Neural crest cell (in vitro differentiated cells): ENCODE data around the gene ARRDC5. TPM values are rescaled to one million over a fixed set of nuclear protein-coding genes. Genes with fewer than 3 reads are reported as not detected.

ENCODE experiments used
- DNase-seq: peaks from one replicate; pipeline ENCODE4 v3.0.0; 2021; ENCODE audit warnings: low read depth, mixed read lengths, low spot score
- H3K27ac Mint-ChIP-seq: one replicate; pipeline ENCODE4 v1.8.0; 2021; ENCODE audit warnings: mild to moderate bottlenecking, mixed read lengths; ENCODE audit not compliant: unreplicated experiment
- H3K27me3 Mint-ChIP-seq: 2 replicates; pipeline ENCODE4 v1.8.0; 2021; ENCODE audit warnings: low read depth, mild to moderate bottlenecking, mixed read lengths
- H3K36me3 Mint-ChIP-seq: 2 replicates; pipeline ENCODE4 v1.8.0; 2021; ENCODE audit warnings: low read depth, mild to moderate bottlenecking, mixed read lengths
- H3K4me1 Mint-ChIP-seq: 2 replicates; pipeline ENCODE4 v1.8.0; 2021; ENCODE audit warnings: mixed read lengths
- H3K4me3 Mint-ChIP-seq: one replicate; pipeline ENCODE4 v1.8.0; 2021; ENCODE audit warnings: mild to moderate bottlenecking, mixed read lengths
- H3K9me3 Mint-ChIP-seq: 2 replicates; pipeline ENCODE4 v1.8.0; 2021; ENCODE audit warnings: mixed read lengths
- total RNA-seq: library from RNA; stranded (reverse); gene quantifications from 2 replicates; pipeline ENCODE4 v1.2.1, GENCODE V29; 2021
- TF ChIP-seq, protein P1 (sequence below): fragments of 200-600 bp; sonication (generic); conservative IDR thresholded peaks from 2 replicates; pipeline ENCODE4 v1.5.0; 2021; ENCODE audit warnings: antibody characterized with exemption, mild to moderate bottlenecking

ARRDC5 gene
- total RNA-seq, 1 donor from 2014 or later: not detected

DNA sequence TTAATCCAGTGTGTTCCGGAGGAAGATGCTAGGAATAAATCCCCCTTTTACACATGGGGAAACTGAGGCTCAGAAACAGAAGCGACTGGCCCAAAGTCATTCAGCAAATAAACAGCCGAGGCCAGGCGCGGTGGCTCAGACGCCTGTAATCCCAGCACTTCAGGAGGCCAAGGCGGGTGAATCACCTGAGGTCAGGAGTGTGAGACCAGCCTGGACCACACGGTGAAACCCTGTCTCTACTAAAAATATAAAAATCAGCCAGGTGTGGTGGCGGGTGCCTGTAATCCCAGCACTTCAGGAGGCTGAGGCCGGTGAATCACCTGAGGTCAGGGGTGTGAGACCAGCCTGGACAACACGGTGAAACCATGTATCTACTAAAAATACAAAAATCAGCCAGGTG, 23.7 kb downstream of the ARRDC5 start:
- Mint-ChIP-seq H3K27me3 (no peaks in the 10 kb centered on the region), H3K9me3 (no peaks in the 10 kb centered on the region), H3K4me1 (no peaks in the 10 kb centered on the region), H3K4me3 (no peak overlapping the region), H3K27ac (no peak overlapping the region), H3K36me3 (no peaks in the 10 kb centered on the region)
- TF ChIP-seq, protein P1, sequence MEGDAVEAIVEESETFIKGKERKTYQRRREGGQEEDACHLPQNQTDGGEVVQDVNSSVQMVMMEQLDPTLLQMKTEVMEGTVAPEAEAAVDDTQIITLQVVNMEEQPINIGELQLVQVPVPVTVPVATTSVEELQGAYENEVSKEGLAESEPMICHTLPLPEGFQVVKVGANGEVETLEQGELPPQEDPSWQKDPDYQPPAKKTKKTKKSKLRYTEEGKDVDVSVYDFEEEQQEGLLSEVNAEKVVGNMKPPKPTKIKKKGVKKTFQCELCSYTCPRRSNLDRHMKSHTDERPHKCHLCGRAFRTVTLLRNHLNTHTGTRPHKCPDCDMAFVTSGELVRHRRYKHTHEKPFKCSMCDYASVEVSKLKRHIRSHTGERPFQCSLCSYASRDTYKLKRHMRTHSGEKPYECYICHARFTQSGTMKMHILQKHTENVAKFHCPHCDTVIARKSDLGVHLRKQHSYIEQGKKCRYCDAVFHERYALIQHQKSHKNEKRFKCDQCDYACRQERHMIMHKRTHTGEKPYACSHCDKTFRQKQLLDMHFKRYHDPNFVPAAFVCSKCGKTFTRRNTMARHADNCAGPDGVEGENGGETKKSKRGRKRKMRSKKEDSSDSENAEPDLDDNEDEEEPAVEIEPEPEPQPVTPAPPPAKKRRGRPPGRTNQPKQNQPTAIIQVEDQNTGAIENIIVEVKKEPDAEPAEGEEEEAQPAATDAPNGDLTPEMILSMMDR: no peak
- DNase-seq: no peak

DNA sequence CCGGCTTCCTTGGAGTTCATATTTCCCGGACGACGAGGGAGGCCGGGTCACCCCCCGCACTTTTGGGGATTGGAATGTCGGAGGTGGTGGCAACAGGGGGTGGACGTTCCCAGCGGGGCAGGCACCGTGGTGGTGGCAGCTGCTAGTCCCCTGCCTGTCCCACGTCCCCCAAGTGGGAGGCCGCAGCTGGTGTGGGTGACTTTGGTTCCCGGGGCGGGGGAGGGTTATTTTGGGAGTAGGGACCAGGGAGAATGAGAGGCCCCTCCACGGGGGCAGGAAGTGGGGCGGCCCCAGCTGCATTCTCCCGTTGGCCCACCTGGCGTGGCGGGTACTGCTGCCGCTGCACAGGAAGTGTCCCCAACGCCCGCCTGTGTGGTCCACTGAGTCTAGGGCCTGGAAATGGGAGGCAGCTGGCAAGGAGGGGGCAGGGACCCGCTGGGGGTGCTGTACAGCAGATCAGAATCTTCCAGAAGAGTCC, 24.2 kb downstream of the ARRDC5 start:
- no peaks in the 10 kb centered on the region for H3K36me3 Mint-ChIP-seq
- no peak overlapping the region for H3K4me3 Mint-ChIP-seq
- no peak overlapping the region for H3K27ac Mint-ChIP-seq
- no peaks in the 10 kb centered on the region for H3K4me1 Mint-ChIP-seq
- no peaks in the 10 kb centered on the region for H3K27me3 Mint-ChIP-seq
- no peaks in the 10 kb centered on the region for H3K9me3 Mint-ChIP-seq
- TF ChIP-seq, protein P1: no peak
- DNase-seq: no peak

GRCh38 chr19:4877753-4878490, 24.8 kb downstream of the ARRDC5 start:
- Mint-ChIP-seq H3K9me3 (no peaks in the 10 kb centered on the region), H3K4me3 (no peak overlapping the region), H3K27ac (no peak overlapping the region), H3K36me3 (no peaks in the 10 kb centered on the region), H3K4me1 (no peaks in the 10 kb centered on the region), H3K27me3 (no peaks in the 10 kb centered on the region)
- TF ChIP-seq, protein P1: no peak
- DNase-seq: no peak

- Mint-ChIP-seq H3K9me3 (no peaks in the 10 kb centered on the region), H3K27me3 (peaks cover 4% of the 10 kb centered on the region), H3K4me3 (no peak overlapping the region), H3K27ac (no peak overlapping the region), H3K4me1 (peaks cover 9% of the 10 kb centered on the region), H3K36me3 (no peaks in the 10 kb centered on the region)
- TF ChIP-seq, protein P1: no peak
- no peak for DNase-seq
Observed at GRCh38 chr19:4873930-4874329, 28.8 kb downstream of the ARRDC5 start.

DNA sequence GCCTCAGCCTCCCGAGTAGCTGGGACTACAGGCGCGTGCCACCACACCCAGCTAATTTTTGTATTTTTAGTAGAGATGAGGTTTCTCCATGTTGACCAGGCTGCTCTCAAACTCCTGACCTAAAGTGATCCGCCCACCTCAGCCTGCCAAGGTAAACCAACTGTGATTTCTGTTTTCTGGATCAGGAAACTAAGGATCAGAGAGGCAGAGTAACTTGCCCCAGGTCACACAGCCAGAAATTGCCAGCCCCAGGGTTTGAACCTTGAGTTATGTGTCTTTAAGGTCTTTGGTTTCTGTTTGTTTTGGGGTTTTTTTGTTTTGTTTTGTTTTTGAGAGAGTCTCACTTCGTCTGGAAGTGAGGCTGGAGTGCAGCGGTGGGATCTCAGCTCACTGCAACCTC, 31.0 kb downstream of the ARRDC5 start:
- no peak for DNase-seq
- TF ChIP-seq, protein P1: no peak
- Mint-ChIP-seq H3K9me3 (no peaks in the 10 kb centered on the region), H3K27ac (no peak overlapping the region), H3K4me3 (no peak overlapping the region), H3K27me3 (peaks cover 4% of the 10 kb centered on the region), H3K36me3 (no peaks in the 10 kb centered on the region), H3K4me1 (peaks cover 9% of the 10 kb centered on the region)
